ENCODE measurements around the gene MFAP2.

DNA sequence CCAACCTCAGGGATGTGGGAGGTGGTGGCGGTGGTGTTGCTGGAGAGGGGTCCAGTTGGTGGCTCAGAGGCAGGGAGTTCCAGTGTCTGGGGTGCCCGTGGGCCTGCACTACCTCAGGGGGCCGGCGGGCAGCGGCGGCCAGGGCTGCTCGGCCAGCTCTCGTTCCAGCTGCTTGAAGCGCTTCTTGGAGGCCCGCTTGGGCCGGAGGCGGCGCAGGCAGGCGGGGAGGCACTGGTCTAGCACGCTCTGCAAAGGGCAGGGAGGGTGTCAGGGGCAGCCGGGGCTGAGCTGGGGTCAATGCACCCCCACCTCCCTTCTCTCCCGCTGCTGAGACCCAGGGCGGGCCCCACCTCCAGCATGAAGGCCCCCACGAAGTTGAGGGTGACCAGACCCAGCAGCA is 5.7 kb upstream of the MFAP2 start:
- no peak for TF ChIP-seq POLR2A (IDR thresholded peaks at IDR 0.05; ENCODE audit: low read depth, low read length)
- no peak for TF ChIP-seq TAF1 (IDR thresholded peaks at IDR 0.05; ENCODE audit: borderline replicate concordance, low read depth, low read length)
